ENCODE data around the gene SGSM2. TPM values are rescaled to one million over a fixed set of nuclear protein-coding genes. Genes with fewer than 3 reads are reported as not detected.
A peak's percentile ranks its signal among the peaks of the same experiment; 100 is the strongest.

Gene SGSM2
- total RNA-seq, 4 donors from 2014 or later, result 48.2 to 117 (median 90.4) TPM

DNA sequence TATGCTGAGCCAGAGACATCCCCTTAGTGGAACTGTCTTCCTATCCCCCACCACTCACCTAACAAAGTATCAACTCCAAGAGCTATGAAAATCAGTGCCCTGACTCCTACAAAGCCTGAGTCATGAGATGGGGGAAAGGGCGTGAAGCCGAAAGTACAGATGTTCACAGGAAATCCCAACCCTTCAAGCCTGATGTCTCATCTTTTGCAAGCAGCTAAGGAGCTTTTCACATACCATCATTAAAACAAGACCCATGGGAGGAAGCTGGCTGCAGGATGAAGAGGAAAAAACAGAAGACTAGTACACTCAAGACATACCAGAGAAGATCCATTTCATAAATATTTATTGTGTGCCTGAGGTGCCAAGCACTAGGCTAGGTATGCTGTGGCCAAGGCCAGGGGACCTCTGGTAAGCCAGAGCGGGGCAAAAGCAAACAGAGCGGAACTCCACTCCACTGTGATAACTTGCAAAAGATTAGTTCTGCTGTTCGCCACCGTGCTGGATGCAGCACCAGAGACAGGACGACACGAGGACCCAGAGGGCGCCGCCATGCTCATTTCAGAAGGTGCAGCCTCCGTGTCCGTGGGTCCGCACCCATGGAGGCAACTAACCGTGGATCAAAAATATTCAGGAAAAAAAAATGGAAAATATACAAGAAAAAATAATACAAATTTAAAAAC, 68.1 kb downstream of the SGSM2 start:
- Histone ChIP-seq H3K36me3 (no peaks in the 10 kb centered on the region), H3K4me1 (peaks cover 60% of the 10 kb centered on the region), H3K4me3 (no peak overlapping the region), H3K27me3 (no peaks in the 10 kb centered on the region), H3K27ac (peak overlapping the region; percentile 92), H3K9me3 (no peaks in the 10 kb centered on the region)
- TF ChIP-seq POLR2A (IDR thresholded peaks at IDR 0.05) (no peak), POLR2AphosphoS5 (IDR thresholded peaks at IDR 0.05) (peak in 2 of 3 donors; percentile 33 to 37)
- 67% methylated on average over 14 of the region's 14 CpGs for WGBS
- DNase-seq (ENCODE audit: low spot score in 2 of 2), result peak in 1 of 2 donors; percentile 70

DNA sequence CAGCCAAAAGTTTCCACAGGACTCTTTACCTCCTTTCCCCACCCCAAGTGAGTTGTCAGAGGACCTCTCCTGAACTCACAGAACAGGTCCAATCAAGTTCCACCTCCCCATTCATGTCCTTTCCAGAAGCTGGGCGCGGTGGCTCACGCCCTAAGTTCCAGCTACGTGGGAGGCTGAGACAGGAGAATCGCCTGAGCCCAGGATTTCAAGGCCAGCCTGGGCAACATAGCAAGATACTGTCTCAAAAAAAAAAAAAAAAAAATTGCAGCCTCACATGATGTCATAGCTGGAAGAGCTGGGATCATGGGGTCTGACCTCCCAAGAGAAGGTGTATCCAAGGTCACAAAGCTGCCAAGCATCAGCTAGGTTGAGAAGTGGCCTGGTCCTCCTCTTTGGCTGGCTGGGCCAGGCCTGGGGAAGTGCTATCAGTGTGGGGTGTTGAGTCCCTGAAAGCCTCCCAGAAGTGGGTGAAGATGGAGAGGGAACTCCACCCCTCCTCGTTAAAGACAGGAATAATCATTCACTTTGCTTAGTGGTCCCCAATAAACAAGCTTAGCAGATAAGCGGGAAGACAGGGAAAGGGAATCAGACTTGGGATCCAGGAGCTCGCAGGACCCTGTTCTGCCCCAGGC, 69.1 kb downstream of the SGSM2 start:
- Histone ChIP-seq H3K9me3 (no peaks in the 10 kb centered on the region), H3K4me3 (no peak overlapping the region), H3K27ac (peak overlapping the region; percentile 92), H3K4me1 (peaks cover 60% of the 10 kb centered on the region), H3K36me3 (no peaks in the 10 kb centered on the region), H3K27me3 (no peaks in the 10 kb centered on the region)
- DNase-seq (ENCODE audit: low spot score in 2 of 2), result peak in 1 of 2 donors; percentile 78
- TF ChIP-seq POLR2A (IDR thresholded peaks at IDR 0.05), result peak in 1 of 2 donors; percentile 26
- TF ChIP-seq POLR2AphosphoS5 (IDR thresholded peaks at IDR 0.05), result no peak
- no peak for TF ChIP-seq EP300 (IDR thresholded peaks at IDR 0.05)
- 44% methylated on average over 8 of the region's 8 CpGs for WGBS

DNA sequence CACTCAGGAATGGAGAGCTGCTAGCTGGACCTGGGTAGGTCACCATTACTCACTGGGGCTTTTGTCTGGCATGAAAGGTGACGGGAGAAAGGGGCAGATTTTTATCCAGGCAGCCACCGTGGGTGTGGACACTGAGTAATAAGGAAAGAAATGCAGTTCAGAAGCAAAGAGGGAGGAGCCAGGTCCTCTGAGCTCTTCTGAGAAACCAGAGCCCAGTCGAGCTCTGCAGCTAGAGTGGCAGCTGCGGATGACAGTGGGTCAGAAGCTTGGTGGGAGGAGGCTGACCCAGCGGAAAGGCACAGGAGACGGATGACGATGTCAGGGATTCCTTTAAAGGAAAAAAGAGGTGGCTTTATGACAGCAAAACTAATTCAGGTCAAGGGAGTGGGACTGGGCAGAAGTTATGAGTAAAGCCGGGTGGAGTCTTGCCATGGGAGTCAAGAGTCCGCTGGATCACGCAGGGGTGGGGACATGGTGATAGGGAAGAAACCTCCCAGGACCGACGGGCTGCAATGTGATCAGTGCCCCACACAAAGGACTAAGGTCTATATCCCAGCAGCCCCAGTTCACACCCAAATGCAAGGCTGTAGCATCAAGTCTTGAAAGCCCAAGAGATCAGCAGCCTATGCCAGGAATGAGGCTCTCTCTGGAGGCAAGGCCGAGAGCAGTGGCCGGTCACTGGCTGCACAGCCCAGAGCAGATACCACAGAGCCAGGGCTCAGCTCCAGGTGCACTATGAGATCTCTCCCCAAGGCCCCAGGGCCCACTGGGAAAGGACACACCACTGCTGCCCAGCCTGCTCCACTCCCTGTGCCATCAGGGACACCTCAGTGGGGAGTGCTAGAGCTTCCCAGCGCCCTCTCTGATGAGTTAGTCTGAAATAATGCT, 69.8 kb downstream of the SGSM2 start:
- Histone ChIP-seq H3K4me1 (peaks cover 59% of the 10 kb centered on the region), H3K4me3 (peak overlapping the region; percentile 5), H3K27me3 (no peaks in the 10 kb centered on the region), H3K9me3 (no peaks in the 10 kb centered on the region), H3K36me3 (no peaks in the 10 kb centered on the region), H3K27ac (peak overlapping the region; percentile 92)
- peak; percentile 85 to 86 for DNase-seq (ENCODE audit: low spot score in 2 of 2)
- TF ChIP-seq, protein P1, sequence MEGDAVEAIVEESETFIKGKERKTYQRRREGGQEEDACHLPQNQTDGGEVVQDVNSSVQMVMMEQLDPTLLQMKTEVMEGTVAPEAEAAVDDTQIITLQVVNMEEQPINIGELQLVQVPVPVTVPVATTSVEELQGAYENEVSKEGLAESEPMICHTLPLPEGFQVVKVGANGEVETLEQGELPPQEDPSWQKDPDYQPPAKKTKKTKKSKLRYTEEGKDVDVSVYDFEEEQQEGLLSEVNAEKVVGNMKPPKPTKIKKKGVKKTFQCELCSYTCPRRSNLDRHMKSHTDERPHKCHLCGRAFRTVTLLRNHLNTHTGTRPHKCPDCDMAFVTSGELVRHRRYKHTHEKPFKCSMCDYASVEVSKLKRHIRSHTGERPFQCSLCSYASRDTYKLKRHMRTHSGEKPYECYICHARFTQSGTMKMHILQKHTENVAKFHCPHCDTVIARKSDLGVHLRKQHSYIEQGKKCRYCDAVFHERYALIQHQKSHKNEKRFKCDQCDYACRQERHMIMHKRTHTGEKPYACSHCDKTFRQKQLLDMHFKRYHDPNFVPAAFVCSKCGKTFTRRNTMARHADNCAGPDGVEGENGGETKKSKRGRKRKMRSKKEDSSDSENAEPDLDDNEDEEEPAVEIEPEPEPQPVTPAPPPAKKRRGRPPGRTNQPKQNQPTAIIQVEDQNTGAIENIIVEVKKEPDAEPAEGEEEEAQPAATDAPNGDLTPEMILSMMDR (IDR thresholded peaks at IDR 0.05), result no peak
- peak in 1 of 3 donors; percentile 9 for TF ChIP-seq POLR2AphosphoS5 (IDR thresholded peaks at IDR 0.05)
- 37% methylated on average over 15 of the region's 15 CpGs for WGBS

DNA sequence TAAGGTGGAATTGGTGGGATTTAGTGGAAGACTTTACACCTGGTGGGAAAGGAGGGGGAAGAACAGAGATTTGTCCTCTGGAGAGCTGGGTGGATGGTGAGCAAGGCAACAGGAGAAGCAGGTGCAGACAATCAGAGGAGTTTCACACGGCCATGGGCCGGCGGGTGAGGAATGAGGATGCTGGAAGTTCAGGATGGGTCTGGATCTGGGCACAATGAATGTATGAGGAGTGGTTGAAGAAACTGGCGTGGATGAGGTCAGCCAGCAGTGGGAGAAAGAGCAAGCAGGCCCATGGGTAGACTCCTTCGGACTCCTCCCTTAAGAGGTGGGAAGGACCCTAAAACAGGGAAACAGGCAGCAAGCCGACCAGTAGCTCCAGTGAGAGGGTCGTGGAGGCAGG, 73.7 kb downstream of the SGSM2 start:
- TF ChIP-seq EP300 (IDR thresholded peaks at IDR 0.05), result no peak
- TF ChIP-seq POLR2AphosphoS5 (IDR thresholded peaks at IDR 0.05), result no peak
- TF ChIP-seq, protein P1 (IDR thresholded peaks at IDR 0.05), result no peak
- TF ChIP-seq POLR2A (IDR thresholded peaks at IDR 0.05), result no peak
- no peak overlapping the region for H3K4me3 ChIP-seq
- peak in 1 of 2 donors; percentile 63 for DNase-seq (ENCODE audit: low spot score in 2 of 2)
- H3K9me3 ChIP-seq, result no peaks in the 10 kb centered on the region
- WGBS, result 93% methylated on average over 7 of the region's 7 CpGs
- peaks cover 30% of the 10 kb centered on the region for H3K4me1 ChIP-seq
- peaks cover 14% of the 10 kb centered on the region for H3K36me3 ChIP-seq
- H3K27me3 ChIP-seq, result no peaks in the 10 kb centered on the region
- H3K27ac ChIP-seq, result no peak overlapping the region

DNA sequence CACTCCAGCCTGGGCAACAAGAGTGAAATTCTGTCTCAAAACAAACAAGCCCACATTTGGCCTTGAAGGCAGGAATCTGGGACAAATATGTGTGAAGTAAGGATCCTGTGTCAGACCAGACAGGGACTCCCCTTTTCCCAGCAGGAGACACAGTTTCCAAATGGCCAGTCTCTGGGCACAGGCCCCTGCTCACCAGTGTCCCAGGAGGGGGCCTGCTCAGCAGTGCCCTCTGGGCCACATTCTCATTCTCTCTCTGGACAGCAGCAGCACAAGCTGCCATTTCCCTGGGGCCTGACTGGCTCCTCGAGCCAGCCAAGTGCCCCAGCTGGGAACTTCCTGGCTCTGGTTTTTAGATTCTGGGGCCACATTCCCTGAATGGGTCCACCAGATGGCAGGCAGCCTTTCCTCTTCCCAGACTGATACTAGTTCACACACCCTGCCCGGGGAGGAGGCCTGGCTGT, 75.3 kb downstream of the SGSM2 start:
- Histone ChIP-seq H3K4me1 (peaks cover 21% of the 10 kb centered on the region), H3K9me3 (no peaks in the 10 kb centered on the region), H3K36me3 (peaks cover 14% of the 10 kb centered on the region), H3K27me3 (no peaks in the 10 kb centered on the region), H3K4me3 (no peak overlapping the region), H3K27ac (no peak overlapping the region)
- peak; percentile 53 for DNase-seq (ENCODE audit: low spot score in 2 of 2)
- TF ChIP-seq POLR2A (IDR thresholded peaks at IDR 0.05), result no peak
- TF ChIP-seq EP300 (IDR thresholded peaks at IDR 0.05), result no peak
- 31% methylated on average over 1 of the region's 2 CpGs for WGBS

DNA sequence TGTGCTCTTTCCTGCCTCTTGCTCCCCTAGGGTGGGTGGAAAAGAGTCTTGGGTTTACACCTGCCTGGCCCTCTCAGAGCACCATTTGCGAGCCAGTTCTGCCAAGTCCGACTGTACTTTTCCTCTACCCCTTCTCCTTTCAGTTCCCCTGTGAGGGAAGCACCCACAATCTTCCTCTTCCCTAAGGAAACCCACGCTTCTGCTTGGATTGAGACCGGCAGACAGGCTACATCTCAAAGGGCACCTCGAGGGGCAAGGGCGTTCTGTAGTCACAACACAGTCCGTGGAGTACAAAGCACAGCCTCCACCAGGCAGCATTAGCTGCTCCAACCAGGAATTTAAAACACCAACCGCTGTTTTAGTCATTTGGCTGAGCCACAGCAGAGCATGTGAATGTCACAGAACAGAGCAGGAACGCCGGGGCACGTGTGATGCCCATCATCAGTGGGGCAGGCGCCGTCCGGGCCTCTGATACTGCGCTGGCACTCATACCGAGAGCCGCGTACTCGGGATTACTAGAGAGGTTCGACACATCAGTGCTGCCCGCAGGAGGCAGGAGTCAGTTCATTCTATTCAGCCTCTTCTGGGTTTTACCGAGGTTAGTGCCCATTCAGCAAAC, 77.3 kb downstream of the SGSM2 start:
- peaks cover 16% of the 10 kb centered on the region for H3K4me1 ChIP-seq
- no peaks in the 10 kb centered on the region for H3K27me3 ChIP-seq
- H3K9me3 ChIP-seq, result no peaks in the 10 kb centered on the region
- H3K36me3 ChIP-seq, result peaks cover 28% of the 10 kb centered on the region
- peak in 1 of 2 donors; percentile 77 for DNase-seq (ENCODE audit: low spot score in 2 of 2)
- 91% methylated on average over 15 of the region's 22 CpGs for WGBS
- TF ChIP-seq, protein P1 (IDR thresholded peaks at IDR 0.05), result no peak
- no peak for TF ChIP-seq POLR2A (IDR thresholded peaks at IDR 0.05)
- no peak for TF ChIP-seq POLR2AphosphoS5 (IDR thresholded peaks at IDR 0.05)
- no peak for TF ChIP-seq EP300 (IDR thresholded peaks at IDR 0.05)
- no peak overlapping the region for H3K27ac ChIP-seq
- H3K4me3 ChIP-seq, result no peak overlapping the region

Measured in suprapubic skin (tissue), 4 donors.